Caco-2 (cell line): ENCODE results near the gene KRT23. TPM values are rescaled to one million over a fixed set of nuclear protein-coding genes. Genes with fewer than 3 reads are reported as not detected.

Experiments
- BruUV-seq: library from RNA; stranded (reverse); fragments of 400-500 nt; replicated peaks from 2 replicates; lab custom pipeline; 2021; lab: Mats Ljungman, UMichigan
- CTCF ChIA-PET: fragments of 300-600 bp; sonication (Branson Sonifier 250); formaldehyde crosslinking; loops from one replicate; lab custom pipeline; 2022; ENCODE audit warnings: antibody characterized with exemption; lab: Charles Lee
- POLR2A ChIA-PET: fragments of 300-600 bp; sonication (Branson Sonifier 250); formaldehyde crosslinking; loops from one replicate; lab custom pipeline; 2022; ENCODE audit warnings: antibody characterized with exemption; lab: Charles Lee
- DNase-seq, 2 experiments: peaks; one replicate each; pipeline versions ENCODE4 v3.0.0 to v3.0.0-alpha.2; 2020 to 2022
- H3K27me3 ChIP-seq: replicated peaks from 2 replicates; pipeline ENCODE4 v1.6.0; 2011; ENCODE audit warnings: low read length; ENCODE audit not compliant: control insufficient read depth, insufficient read depth
- H3K36me3 ChIP-seq: 2 replicates; pipeline ENCODE4 v1.5.1; 2011; ENCODE audit warnings: low read length; ENCODE audit not compliant: control insufficient read depth, insufficient read depth
- H3K4me1 ChIP-seq: fragments of 250-450 bp; sonication (Bioruptor Pico); 2 replicates; pipeline ENCODE4 v1.5.1; 2020; ENCODE audit warnings: mild to moderate bottlenecking
- H3K4me3 ChIP-seq: 2 replicates; pipeline ENCODE4 v1.5.1; 2011; ENCODE audit warnings: low read depth, mild to moderate bottlenecking, control low read depth, low read length
- H3K9me3 ChIP-seq: fragments of 250-450 bp; sonication (Bioruptor Pico); 2 replicates; pipeline ENCODE4 v1.5.1; 2020; ENCODE audit warnings: mild to moderate bottlenecking, moderate library complexity
- H3K27ac Mint-ChIP-seq: one replicate; pipeline ENCODE4 v1.8.0; 2022; ENCODE audit warnings: mixed read lengths; ENCODE audit not compliant: unreplicated experiment
- H3K27me3 Mint-ChIP-seq: one replicate; pipeline ENCODE4 v1.8.0; 2022; ENCODE audit warnings: mixed read lengths; ENCODE audit not compliant: insufficient read depth, unreplicated experiment
- H3K36me3 Mint-ChIP-seq: one replicate; pipeline ENCODE4 v1.8.0; 2022; ENCODE audit warnings: mild to moderate bottlenecking, mixed read lengths; ENCODE audit not compliant: insufficient read depth, unreplicated experiment
- H3K4me1 Mint-ChIP-seq: one replicate; pipeline ENCODE4 v1.8.0; 2022; ENCODE audit warnings: low read depth, mixed read lengths; ENCODE audit not compliant: unreplicated experiment
- H3K4me3 Mint-ChIP-seq: one replicate; pipeline ENCODE4 v1.8.0; 2022; ENCODE audit warnings: mild to moderate bottlenecking, moderate library complexity, mixed read lengths; ENCODE audit not compliant: unreplicated experiment
- H3K9me3 Mint-ChIP-seq: one replicate; pipeline ENCODE4 v1.8.0; 2022; ENCODE audit warnings: mixed read lengths; ENCODE audit not compliant: unreplicated experiment
- CTCF ChIP-seq, 2 experiments: fragments of 200-600 bp in 1 of 2; IDR thresholded peaks; 1 replicate in 1 of 2; 2 replicates in 1 of 2; pipeline versions ENCODE4 v1.5.1 to v1.8.0; 2011 to 2022; ENCODE audit warnings: antibody characterized with exemption in 1 of 2, control low read depth in 1 of 2, inconsistent platforms in 1 of 2, low read depth in 1 of 2, low read length in 1 of 2, mild to moderate bottlenecking in 1 of 2, moderate library complexity in 1 of 2; ENCODE audit not compliant: insufficient read depth in 1 of 2, severe bottlenecking in 1 of 2, unreplicated experiment in 1 of 2
- intact Hi-C: fragments of 100-400 bp; cut with micrococcal nuclease; formaldehyde crosslinking; loops from one replicate; pipeline ENCODE4 v1.10.0; 2022; ENCODE audit not compliant: unreplicated experiment
- total RNA-seq: library from RNA; stranded (reverse); gene quantifications from 2 replicates; pipeline ENCODE4 v1.2.3, GENCODE V29; 2022

The KRT23 gene
- total RNA-seq, 1 experiment from 2014 or later: 47.1 TPM

- peaks cover 13% of the 10 kb centered on the region for H3K9me3 Mint-ChIP-seq
- no TSS peak for BruUV-seq
- DNase-seq: no peak
- ChIA-PET POLR2A (no interaction called here), CTCF (no interaction called here)
- Histone ChIP-seq H3K27me3 (no peaks in the 10 kb centered on the region), H3K4me1 (peaks cover 39% of the 10 kb centered on the region), H3K4me3 (no peak overlapping the region), H3K9me3 (no peaks in the 10 kb centered on the region), H3K36me3 (no peaks in the 10 kb centered on the region)
- intact Hi-C loops: no loop called here
- no peak for TF ChIP-seq CTCF (IDR thresholded peaks at IDR 0.05; ENCODE audit: insufficient read depth in 1 of 2, low read depth in 1 of 2, low read length in 1 of 2, severe bottlenecking in 1 of 2, unreplicated experiment in 1 of 2)
- peaks cover 23% of the 10 kb centered on the region for H3K36me3 Mint-ChIP-seq
- H3K4me3 Mint-ChIP-seq: no peak overlapping the region
- no peak overlapping the region for H3K27ac Mint-ChIP-seq
- no peaks in the 10 kb centered on the region for H3K27me3 Mint-ChIP-seq
- peaks cover 26% of the 10 kb centered on the region for H3K4me1 Mint-ChIP-seq
These were observed 2.8 kb upstream of the KRT23 start for GRCh38 chr17:40940266-40940665.

- H3K4me1 Mint-ChIP-seq: peaks cover 33% of the 10 kb centered on the region
- H3K9me3 ChIP-seq: no peaks in the 10 kb centered on the region
- BruUV-seq: TSS peak; percentile 23
These were observed 1.5 kb upstream of the KRT23 start for GRCh38 chr17:40938981-40939380.

GRCh38 chr17:40936976-40937375 lies 470 bp downstream of the KRT23 start:
- peaks cover 56% of the 10 kb centered on the region for H3K4me1 ChIP-seq
- peaks cover 31% of the 10 kb centered on the region for H3K36me3 Mint-ChIP-seq
- CTCF ChIA-PET: no interaction called here
- no peaks in the 10 kb centered on the region for H3K27me3 Mint-ChIP-seq
- peak overlapping the region; percentile 43 for H3K4me3 Mint-ChIP-seq
- H3K27ac Mint-ChIP-seq: peak overlapping the region; percentile 77
- POLR2A ChIA-PET: no interaction called here
- H3K27me3 ChIP-seq: no peaks in the 10 kb centered on the region
- no peak for DNase-seq
- H3K9me3 Mint-ChIP-seq: peaks cover under 1% of the 10 kb centered on the region
- BruUV-seq: no TSS peak
- intact Hi-C loops: no loop called here
- H3K4me3 ChIP-seq: no peak overlapping the region
- H3K4me1 Mint-ChIP-seq: peaks cover 43% of the 10 kb centered on the region
- H3K36me3 ChIP-seq: no peaks in the 10 kb centered on the region
- no peaks in the 10 kb centered on the region for H3K9me3 ChIP-seq
- TF ChIP-seq CTCF (IDR thresholded peaks at IDR 0.05; ENCODE audit: insufficient read depth in 1 of 2, low read depth in 1 of 2, low read length in 1 of 2, severe bottlenecking in 1 of 2, unreplicated experiment in 1 of 2): no peak

More at GRCh38 chr17:40938981-40939380, 1.5 kb upstream of the KRT23 start:
- no peaks in the 10 kb centered on the region for H3K36me3 ChIP-seq
- no peak for TF ChIP-seq CTCF (IDR thresholded peaks at IDR 0.05; ENCODE audit: insufficient read depth in 1 of 2, low read depth in 1 of 2, low read length in 1 of 2, severe bottlenecking in 1 of 2, unreplicated experiment in 1 of 2)
- intact Hi-C loops: loop anchor here (1.0 kb wide), 1 partner anchor 19 kb away; no protein-coding TSS in a partner anchor
- Mint-ChIP-seq H3K9me3 (peaks cover 13% of the 10 kb centered on the region), H3K36me3 (peaks cover 31% of the 10 kb centered on the region), H3K27me3 (no peaks in the 10 kb centered on the region), H3K27ac (peak overlapping the region; percentile 77), H3K4me3 (no peak overlapping the region)
- POLR2A ChIA-PET: no interaction called here
- no peaks in the 10 kb centered on the region for H3K27me3 ChIP-seq
- peaks cover 39% of the 10 kb centered on the region for H3K4me1 ChIP-seq
- CTCF ChIA-PET: no interaction called here
- H3K4me3 ChIP-seq: no peak overlapping the region
- DNase-seq: no peak
